Lower leg skin (tissue), 4 donors: ENCODE results near the gene CEP131. TPM values are rescaled to one million over a fixed set of nuclear protein-coding genes. Genes with fewer than 3 reads are reported as not detected.
"Not testable (repeated sequence)": the region's sequence is repeated elsewhere in the genome, so short reads cannot be mapped to it uniquely, and the experiment has no call there.

Source experiments
- DNase-seq, 2 donors: peaks; one replicate each; pipeline ENCODE4 v3.0.0-alpha.2; 2019; ENCODE audit warnings: low spot score in 2 of 2
- H3K4me3 ChIP-seq: fragments of 200-600 bp; sonication (generic); 2 replicates; pipeline ENCODE4 v1.5.1; 2017; ENCODE audit warnings: mild to moderate bottlenecking, low read depth; ENCODE audit not compliant: poor library complexity, severe bottlenecking
- POLR2A ChIP-seq, 2 donors: fragments of 450-650 bp; IDR thresholded peaks; one replicate each; pipeline ENCODE4 v1.6.1; 2016 to 2017; ENCODE audit warnings: antibody characterized with exemption in 2 of 2, mild to moderate bottlenecking in 1 of 2, moderate library complexity in 1 of 2
- WGBS, 2 donors: methylation state at CpG; one replicate each; pipeline ENCODE4 v1.1.5; 2018; 5-methylcytosine and 5-hydroxymethylcytosine counted together
- intact Hi-C: fragments of 100-400 bp; cut with DNase I; formaldehyde crosslinking; loops from one replicate; pipeline ENCODE4 v1.15.0; 2023; ENCODE audit warnings: low total_unique reads
- total RNA-seq, 4 donors: library from RNA; depleted of rRNA; stranded (reverse); fragments of >200 nt; gene quantifications; one replicate each; pipeline ENCODE4 v1.1.0, GENCODE V29; 2016
- TF ChIP-seq, protein P1 (sequence below), 3 donors: fragments of 450-650 bp; IDR thresholded peaks; one replicate each; pipeline ENCODE4 v1.5.1; 2016; ENCODE audit warnings: antibody characterized with exemption in 3 of 3, mild to moderate bottlenecking in 3 of 3, moderate library complexity in 2 of 3

Gene CEP131
- total RNA-seq, 4 donors from 2014 or later, result 4.3 to 12.9 (median 8.4) TPM

DNA sequence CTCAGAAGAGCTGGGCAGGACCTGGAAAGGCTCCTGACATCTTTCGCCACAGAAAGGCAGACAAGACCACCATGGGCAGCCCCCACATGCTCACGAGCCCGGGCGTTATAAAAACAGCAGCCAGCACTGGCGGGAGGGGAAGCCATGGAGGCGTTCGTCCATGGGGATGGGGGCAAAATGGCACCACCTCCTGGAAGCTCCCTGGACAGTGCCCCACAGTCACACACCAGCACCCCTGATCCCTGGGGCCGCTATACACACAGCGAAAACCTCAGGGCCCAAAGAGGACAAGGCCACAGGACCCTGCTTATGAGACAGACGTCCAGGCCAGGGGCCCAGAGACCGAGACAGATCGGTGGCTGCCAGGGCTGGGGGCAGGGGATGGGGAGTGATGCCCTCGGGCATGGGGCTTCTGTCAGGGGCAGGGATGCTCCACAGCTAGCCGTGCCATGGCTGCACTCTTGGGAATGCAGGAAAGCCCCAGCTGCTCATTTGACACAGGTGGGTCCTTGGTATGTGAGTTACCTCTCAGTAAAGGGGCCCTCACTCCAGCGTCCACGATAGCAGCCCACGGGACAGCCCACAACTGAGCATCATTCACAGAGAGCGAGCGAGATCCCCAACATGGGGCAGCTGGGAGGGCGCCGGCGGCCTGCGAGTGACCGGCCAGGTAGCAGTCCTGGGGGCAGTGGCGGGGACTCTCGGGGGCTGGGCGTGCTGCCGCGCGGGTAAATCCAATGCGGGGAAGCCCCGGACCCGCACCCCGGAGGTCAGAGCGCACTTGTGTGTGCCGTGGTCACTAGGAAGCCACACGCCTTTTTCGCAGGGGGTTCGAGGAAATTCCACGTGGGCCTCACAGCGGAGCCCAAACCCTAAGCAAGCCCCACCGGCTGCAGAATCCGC is 63.8 kb downstream of the CEP131 start:
- TF ChIP-seq, protein P1, sequence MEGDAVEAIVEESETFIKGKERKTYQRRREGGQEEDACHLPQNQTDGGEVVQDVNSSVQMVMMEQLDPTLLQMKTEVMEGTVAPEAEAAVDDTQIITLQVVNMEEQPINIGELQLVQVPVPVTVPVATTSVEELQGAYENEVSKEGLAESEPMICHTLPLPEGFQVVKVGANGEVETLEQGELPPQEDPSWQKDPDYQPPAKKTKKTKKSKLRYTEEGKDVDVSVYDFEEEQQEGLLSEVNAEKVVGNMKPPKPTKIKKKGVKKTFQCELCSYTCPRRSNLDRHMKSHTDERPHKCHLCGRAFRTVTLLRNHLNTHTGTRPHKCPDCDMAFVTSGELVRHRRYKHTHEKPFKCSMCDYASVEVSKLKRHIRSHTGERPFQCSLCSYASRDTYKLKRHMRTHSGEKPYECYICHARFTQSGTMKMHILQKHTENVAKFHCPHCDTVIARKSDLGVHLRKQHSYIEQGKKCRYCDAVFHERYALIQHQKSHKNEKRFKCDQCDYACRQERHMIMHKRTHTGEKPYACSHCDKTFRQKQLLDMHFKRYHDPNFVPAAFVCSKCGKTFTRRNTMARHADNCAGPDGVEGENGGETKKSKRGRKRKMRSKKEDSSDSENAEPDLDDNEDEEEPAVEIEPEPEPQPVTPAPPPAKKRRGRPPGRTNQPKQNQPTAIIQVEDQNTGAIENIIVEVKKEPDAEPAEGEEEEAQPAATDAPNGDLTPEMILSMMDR (IDR thresholded peaks at IDR 0.05), result no peak
- TF ChIP-seq POLR2A (IDR thresholded peaks at IDR 0.05), result no peak
- H3K4me3 ChIP-seq, result no peak overlapping the region
- WGBS, 2 donors, result 87 to 89% methylated on average over 42 to 43 of the region's 43 CpGs
- intact Hi-C loops, result no loop called here
- DNase-seq, result no peak

DNA sequence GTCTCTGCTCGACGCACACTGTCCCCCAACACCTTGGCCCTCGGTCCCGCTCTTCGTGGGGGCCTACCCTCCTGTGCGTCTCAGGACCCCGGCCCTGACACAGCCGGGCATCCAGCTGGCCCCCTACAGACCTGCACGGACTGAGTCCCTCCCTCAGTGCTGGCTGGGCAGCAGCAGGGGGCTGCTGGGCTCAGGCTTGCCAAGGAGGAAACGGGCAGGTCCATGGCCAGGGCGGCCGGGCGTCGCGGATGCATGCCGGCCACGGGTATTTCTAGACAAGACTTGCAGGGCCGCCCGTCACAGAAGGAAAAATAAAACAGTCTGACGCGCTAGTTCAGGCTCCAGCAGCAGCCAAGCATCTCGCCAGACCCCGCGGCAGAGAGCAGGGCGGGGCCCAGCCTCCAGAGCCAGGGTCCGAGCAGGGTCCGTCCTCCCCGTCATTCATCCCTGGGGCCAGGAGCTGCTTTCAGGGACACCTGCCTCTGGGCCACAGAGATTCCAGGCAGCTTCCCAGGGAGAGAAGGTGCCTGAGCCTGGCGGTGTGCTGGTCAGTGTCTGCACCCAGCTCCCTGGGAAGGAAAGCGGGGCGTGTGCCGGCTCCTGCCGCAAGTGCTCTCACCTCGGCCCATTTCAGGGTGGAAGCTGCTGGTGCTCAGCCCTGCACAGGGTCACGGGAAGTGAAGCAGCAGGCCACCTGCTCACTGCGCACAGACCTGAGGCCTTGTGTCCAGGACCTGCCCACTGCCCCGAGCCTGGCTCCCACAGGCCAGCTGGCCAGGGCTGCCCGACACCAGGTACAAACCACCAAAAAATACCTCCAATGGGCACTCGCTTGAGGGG is 64.7 kb downstream of the CEP131 start:
- no peak overlapping the region for H3K4me3 ChIP-seq
- no peak for DNase-seq
- WGBS, 2 donors, result 80 to 81% methylated on average over 35 of the region's 39 CpGs
- TF ChIP-seq POLR2A (IDR thresholded peaks at IDR 0.05), result no peak
- TF ChIP-seq, protein P1 (IDR thresholded peaks at IDR 0.05), result no peak
- intact Hi-C loops, result no loop called here

DNA sequence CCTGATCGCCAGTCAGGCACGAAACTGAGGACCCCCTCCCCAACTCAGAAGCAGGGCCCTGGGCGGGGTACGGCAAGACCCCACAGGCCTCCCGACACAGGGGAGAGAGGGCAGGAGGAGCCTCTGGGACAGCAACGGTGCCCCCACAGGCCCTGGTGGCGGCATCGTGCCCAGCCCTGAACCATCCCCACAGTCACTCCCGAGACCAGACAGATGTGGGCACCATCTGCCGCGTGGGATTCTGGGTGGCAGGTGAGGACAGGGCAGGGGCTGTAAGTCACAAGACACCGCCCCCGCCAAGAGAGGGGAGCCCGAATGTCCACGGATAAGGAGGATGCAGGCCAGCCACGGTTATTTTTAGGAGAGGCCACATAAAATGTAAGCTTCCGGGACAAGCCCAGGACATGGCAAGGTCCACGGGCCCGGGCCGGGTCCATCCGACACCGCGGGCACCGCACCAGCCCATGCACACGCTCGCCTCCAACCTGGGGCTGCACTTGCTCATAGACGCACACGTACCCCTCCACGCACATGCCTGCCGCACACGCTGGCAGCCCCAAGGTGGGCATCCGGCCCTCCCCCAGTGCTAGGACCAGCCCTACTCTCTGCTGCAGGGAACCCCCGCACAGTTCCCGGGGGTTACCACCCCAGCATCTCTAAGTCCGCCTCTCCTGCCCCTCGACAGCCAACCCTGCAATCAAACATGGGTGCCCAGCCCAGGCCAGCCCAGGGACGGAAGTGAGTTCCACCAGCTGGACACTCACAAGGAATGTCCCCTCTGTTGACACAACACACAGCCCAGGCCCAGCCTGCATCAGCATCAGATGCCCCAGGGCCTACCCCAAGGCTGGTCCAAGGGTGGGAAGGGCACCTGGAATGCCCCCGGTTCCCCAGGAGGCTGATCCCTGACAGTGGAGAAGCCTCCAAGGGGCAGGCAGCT is 65.6 kb downstream of the CEP131 start:
- H3K4me3 ChIP-seq, result no peak overlapping the region
- no peak for TF ChIP-seq POLR2A (IDR thresholded peaks at IDR 0.05)
- TF ChIP-seq, protein P1 (IDR thresholded peaks at IDR 0.05), result no peak
- intact Hi-C loops, result no loop called here
- WGBS, 2 donors, result 92 to 96% methylated on average over 30 to 38 of the region's 38 CpGs
- DNase-seq, result no peak

DNA sequence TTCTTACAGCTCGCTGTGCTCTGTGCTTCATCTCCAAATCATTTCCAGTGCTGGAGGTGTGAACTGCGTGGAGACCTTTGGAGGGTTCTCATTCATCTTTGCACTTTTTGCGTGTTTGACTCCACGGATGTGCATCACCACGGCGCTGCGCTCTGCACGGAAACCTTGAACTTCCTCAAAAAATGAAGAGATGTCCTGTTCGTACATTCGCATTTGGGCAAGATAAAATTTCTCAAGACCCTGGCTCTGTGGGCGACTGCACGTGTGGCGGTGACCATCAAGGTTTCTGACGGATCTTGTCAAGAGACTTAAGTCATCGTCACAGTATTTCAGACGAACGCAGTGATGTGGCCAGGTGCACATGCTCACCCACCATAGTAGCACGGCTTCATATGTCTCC is 67.8 kb downstream of the CEP131 start:
- no peak overlapping the region for H3K4me3 ChIP-seq
- TF ChIP-seq, protein P1 (IDR thresholded peaks at IDR 0.05), result no peak
- TF ChIP-seq POLR2A (IDR thresholded peaks at IDR 0.05), result no peak
- 95 to 96% methylated on average over 18 of the region's 18 CpGs for WGBS, 2 donors
- no peak for DNase-seq
- intact Hi-C loops, result no loop called here

DNA sequence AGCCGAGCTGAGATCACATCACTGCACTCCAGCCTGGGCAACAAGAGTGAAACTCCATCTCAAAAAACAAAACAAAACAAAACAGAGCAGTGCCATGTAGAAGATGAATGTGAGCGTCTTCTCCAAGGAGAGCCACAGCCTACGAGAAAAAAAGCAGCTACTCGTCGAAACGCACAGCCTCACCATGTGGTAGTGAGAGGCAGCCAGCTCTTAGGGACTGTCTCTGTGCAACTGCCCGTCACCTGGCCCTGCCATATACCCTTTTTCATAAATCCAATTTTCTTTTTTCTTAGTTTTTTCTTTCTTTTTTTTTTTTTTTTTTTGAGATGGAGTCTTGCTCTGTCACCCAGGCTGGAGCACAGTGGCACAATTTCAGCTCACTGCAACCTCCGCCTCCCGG is 68.7 kb downstream of the CEP131 start:
- intact Hi-C loops, DNase-seq, H3K4me3 ChIP-seq: not testable (repeated sequence)
- WGBS, 2 donors, result 84 to 86% methylated on average over 9 of the region's 9 CpGs
